ENCODE data around the gene CRKL.
"Not testable (repeated sequence)": the region's sequence is repeated elsewhere in the genome, so short reads cannot be mapped to it uniquely, and the experiment has no call there.

CRKL gene

GRCh38 chr22:20935049-20935448 lies 17.8 kb downstream of the CRKL start:
- not testable (repeated sequence) for DNase-seq

- DNase-seq: not testable (repeated sequence)
These were observed 18.8 kb downstream of the CRKL start for GRCh38 chr22:20935780-20936539.

GRCh38 chr22:20937031-20937793 lies 20.0 kb downstream of the CRKL start:
- DNase-seq: no peak

GRCh38 chr22:20937794-20938671 lies 20.8 kb downstream of the CRKL start:
- DNase-seq: no peak

GRCh38 chr22:20939457-20940185 lies 22.4 kb downstream of the CRKL start:
- not testable (repeated sequence) for DNase-seq

- no peak for DNase-seq
These were observed 23.0 kb downstream of the CRKL start for GRCh38 chr22:20940186-20940651.

GRCh38 chr22:20940904-20941385 lies 23.7 kb downstream of the CRKL start:
- DNase-seq: no peak

GRCh38 chr22:20942203-20942902 lies 25.1 kb downstream of the CRKL start:
- DNase-seq: not testable (repeated sequence)

GRCh38 chr22:20943104-20943933 lies 26.1 kb downstream of the CRKL start:
- no peak for DNase-seq

- DNase-seq: no peak
These were observed 26.8 kb downstream of the CRKL start for GRCh38 chr22:20944042-20944441.

GRCh38 chr22:20945578-20945934 lies 28.3 kb downstream of the CRKL start:
- no peak for DNase-seq

- no peak for DNase-seq
These were observed 29.1 kb downstream of the CRKL start for GRCh38 chr22:20946080-20946986.

GRCh38 chr22:20946991-20947390 lies 29.8 kb downstream of the CRKL start:
- no peak for DNase-seq

- DNase-seq: no peak
These were observed 31.2 kb downstream of the CRKL start for GRCh38 chr22:20948450-20948849.

- DNase-seq: no peak
These were observed 31.8 kb downstream of the CRKL start for GRCh38 chr22:20948989-20949388.

- DNase-seq: no peak
These were observed 32.5 kb downstream of the CRKL start for GRCh38 chr22:20949698-20950183.

GRCh38 chr22:20951151-20951931 lies 34.1 kb downstream of the CRKL start:
- DNase-seq: no peak

GRCh38 chr22:20951932-20952380 lies 34.7 kb downstream of the CRKL start:
- DNase-seq: no peak
